ENCODE data around the gene ABCD2. TPM values are rescaled to one million over a fixed set of nuclear protein-coding genes. Genes with fewer than 3 reads are reported as not detected.
"Not testable (repeated sequence)": the region's sequence is repeated elsewhere in the genome, so short reads cannot be mapped to it uniquely, and the experiment has no call there.

ABCD2 gene
- total RNA-seq, 1 donor from 2014 or later, result under 0.01 TPM

- no peaks in the 10 kb centered on the region for H3K4me1 ChIP-seq
- no peaks in the 10 kb centered on the region for H3K36me3 ChIP-seq
- H3K9me3 ChIP-seq, result peaks cover 0 to 4% of the 10 kb centered on the region in 2 donors
- intact Hi-C loops (cut with DNase I), result no loop called here
- no peak for TF ChIP-seq CTCF (IDR thresholded peaks at IDR 0.05)
- no peaks in the 10 kb centered on the region for H3K27me3 ChIP-seq
- no peak overlapping the region for H3K4me3 ChIP-seq
- no peak overlapping the region for H3K27ac ChIP-seq
- DNase-seq (ENCODE audit: low spot score in 2 of 2), result no peak
Observed at GRCh38 chr12:39553476-39553875, 66.1 kb downstream of the ABCD2 start.

DNA sequence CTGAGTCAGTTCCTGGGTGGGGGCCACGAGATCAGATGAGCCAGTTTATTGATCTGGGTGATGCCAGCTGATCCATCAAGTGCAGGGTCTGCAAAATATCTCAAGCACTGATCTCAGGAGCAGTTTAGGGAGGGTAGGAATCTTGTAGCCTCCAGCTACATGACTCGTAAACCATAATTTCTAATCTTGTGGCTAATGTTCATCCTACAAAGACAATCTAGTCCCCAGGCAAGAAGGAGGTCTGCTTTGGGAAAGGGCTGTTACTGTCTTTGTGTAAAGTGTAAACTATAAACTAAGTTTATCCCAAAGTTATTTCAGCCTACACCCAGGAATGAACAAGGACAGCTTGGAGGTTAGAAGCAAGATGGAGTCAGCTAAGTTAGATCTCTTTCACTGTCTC, 75.4 kb downstream of the ABCD2 start:
- H3K27me3 ChIP-seq; H3K4me3 ChIP-seq; H3K4me1 ChIP-seq; H3K9me3 ChIP-seq; H3K36me3 ChIP-seq; intact Hi-C loops (cut with DNase I); DNase-seq (ENCODE audit: low spot score in 2 of 2); H3K27ac ChIP-seq: not testable (repeated sequence)

GRCh38 chr12:39541471-39541870, 78.1 kb downstream of the ABCD2 start:
- no peaks in the 10 kb centered on the region for H3K4me1 ChIP-seq
- no peaks in the 10 kb centered on the region for H3K9me3 ChIP-seq
- H3K4me3 ChIP-seq, result no peak overlapping the region
- H3K27ac ChIP-seq, result no peak overlapping the region
- intact Hi-C loops (cut with DNase I), result no loop called here
- TF ChIP-seq CTCF (IDR thresholded peaks at IDR 0.05), result no peak
- no peaks in the 10 kb centered on the region for H3K27me3 ChIP-seq
- H3K36me3 ChIP-seq, result no peaks in the 10 kb centered on the region
- DNase-seq (ENCODE audit: low spot score in 2 of 2), result no peak

DNA sequence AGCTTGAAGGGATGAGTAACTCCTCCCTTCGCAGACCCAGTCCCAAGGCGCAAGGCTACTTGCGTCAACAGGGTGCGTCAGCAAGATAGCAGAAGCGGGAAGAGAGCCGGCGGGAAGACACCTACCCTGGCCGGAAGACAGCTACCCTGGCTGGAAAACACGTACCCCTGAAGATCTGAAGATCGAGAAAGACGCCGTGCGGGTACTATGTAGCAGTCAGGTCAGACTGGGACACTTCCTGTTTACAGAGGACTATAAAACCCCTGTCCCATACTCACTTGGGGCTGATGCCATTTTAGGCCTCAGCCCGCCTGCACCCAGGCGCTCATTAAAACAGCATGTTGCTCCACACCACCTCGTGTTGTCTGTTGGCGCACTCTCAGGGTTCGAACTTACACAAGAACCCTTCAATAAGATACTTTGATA, 80.9 kb downstream of the ABCD2 start:
- no peak overlapping the region for H3K27ac ChIP-seq
- no peaks in the 10 kb centered on the region for H3K36me3 ChIP-seq
- no peaks in the 10 kb centered on the region for H3K9me3 ChIP-seq
- no peak for TF ChIP-seq CTCF (IDR thresholded peaks at IDR 0.05)
- DNase-seq (ENCODE audit: low spot score in 2 of 2), result no peak
- no peaks in the 10 kb centered on the region for H3K4me1 ChIP-seq
- no peaks in the 10 kb centered on the region for H3K27me3 ChIP-seq
- H3K4me3 ChIP-seq, result no peak overlapping the region
- intact Hi-C loops (cut with DNase I), result no loop called here

DNA sequence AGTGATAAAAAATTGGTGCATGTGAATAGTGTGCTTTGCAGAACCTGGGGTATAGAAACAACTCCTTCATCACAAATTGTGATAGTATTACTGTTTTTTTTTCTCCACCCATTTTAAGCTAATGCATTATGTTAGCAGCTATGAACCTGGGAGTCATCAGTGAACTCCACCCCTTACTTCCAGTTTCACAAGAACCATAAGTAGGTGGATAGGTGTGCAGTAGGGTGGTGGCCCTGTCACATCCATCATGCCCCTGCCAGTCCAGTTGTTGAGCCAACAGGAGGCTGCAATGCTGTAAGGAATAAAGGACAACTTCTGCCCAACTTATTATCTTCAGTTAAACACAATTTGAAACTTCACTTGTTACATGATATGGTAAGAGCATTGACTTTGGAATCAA, 85.7 kb downstream of the ABCD2 start:
- intact Hi-C loops (cut with DNase I), result no loop called here

DNA sequence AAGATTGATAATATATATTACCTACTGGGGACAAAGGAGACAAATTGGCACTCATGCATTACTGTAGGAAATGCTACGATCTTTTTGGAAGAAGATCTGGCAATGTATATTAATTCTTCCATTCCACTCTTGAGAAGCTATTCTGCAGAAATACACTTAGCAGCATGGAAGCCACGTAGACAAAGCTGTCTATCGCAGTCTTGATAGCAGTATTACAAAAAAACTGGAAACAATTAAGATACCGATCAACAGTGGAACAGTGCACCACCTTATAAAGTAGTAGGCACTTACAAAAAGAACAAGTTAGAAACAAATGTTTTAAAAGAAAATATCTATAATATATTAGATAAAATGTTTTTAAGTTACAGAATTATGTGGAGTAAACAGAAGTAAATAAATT, 87.2 kb downstream of the ABCD2 start:
- Histone ChIP-seq H3K9me3 (no peaks in the 10 kb centered on the region), H3K4me1 (no peaks in the 10 kb centered on the region), H3K27ac (no peak overlapping the region), H3K27me3 (no peaks in the 10 kb centered on the region), H3K4me3 (no peak overlapping the region), H3K36me3 (no peaks in the 10 kb centered on the region)
- intact Hi-C loops (cut with DNase I), result no loop called here
- no peak for DNase-seq (ENCODE audit: low spot score in 2 of 2)
- TF ChIP-seq CTCF (IDR thresholded peaks at IDR 0.05), result no peak

More for the DNA sequence above, 85.7 kb downstream of the ABCD2 start:
- Histone ChIP-seq H3K27ac (no peak overlapping the region), H3K9me3 (no peaks in the 10 kb centered on the region), H3K4me3 (no peak overlapping the region), H3K4me1 (no peaks in the 10 kb centered on the region), H3K27me3 (no peaks in the 10 kb centered on the region), H3K36me3 (no peaks in the 10 kb centered on the region)
- no peak for TF ChIP-seq CTCF (IDR thresholded peaks at IDR 0.05)
- DNase-seq (ENCODE audit: low spot score in 2 of 2), result no peak

Data from ascending aorta (tissue), 2 donors.